ENCODE data around the gene MRPL20. TPM values are rescaled to one million over a fixed set of nuclear protein-coding genes. Genes with fewer than 3 reads are reported as not detected.
A peak's percentile ranks its signal among the peaks of the same experiment; 100 is the strongest.

MRPL20 gene
- total RNA-seq, 2 donors from 2014 or later, result 72.8 to 85.9 TPM

DNA sequence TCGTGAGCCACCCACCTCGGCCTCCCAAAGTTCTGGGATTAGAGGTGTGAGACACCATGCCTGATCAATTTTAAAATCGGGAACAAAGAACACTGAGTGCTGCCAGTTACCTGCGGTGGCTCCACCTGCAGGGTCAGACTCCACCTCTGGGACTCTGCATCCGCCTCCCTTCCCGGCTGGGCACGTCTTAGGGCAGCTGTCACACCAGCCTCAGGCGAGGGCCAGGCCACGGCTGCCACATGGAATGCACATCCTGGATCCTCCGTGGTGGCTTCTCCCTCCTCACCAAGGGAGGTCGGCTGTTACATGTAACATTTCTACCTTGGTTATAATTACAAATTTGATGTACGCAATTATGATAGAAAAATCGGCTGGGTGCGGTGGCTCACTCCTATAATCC lies 42.8 kb downstream of the MRPL20 start:
- Histone ChIP-seq H3K27ac (no peak overlapping the region), H3K4me3 (no peak overlapping the region), H3K4me1 (no peaks in the 10 kb centered on the region), H3K27me3 (no peaks in the 10 kb centered on the region), H3K9me3 (no peaks in the 10 kb centered on the region), H3K36me3 (replicated peaks in 1 of 2; ENCODE audit: insufficient read depth in 1 of 2, low read depth in 2 of 2) (no peaks in the 10 kb centered on the region)
- DNase-seq (no peak), ATAC-seq (no peak)
- WGBS, 2 donors, result 56 to 65% methylated on average over 10 to 14 of the region's 14 CpGs
- intact Hi-C loops (cut with DNase I), result no loop called here
- TF ChIP-seq, protein P1, sequence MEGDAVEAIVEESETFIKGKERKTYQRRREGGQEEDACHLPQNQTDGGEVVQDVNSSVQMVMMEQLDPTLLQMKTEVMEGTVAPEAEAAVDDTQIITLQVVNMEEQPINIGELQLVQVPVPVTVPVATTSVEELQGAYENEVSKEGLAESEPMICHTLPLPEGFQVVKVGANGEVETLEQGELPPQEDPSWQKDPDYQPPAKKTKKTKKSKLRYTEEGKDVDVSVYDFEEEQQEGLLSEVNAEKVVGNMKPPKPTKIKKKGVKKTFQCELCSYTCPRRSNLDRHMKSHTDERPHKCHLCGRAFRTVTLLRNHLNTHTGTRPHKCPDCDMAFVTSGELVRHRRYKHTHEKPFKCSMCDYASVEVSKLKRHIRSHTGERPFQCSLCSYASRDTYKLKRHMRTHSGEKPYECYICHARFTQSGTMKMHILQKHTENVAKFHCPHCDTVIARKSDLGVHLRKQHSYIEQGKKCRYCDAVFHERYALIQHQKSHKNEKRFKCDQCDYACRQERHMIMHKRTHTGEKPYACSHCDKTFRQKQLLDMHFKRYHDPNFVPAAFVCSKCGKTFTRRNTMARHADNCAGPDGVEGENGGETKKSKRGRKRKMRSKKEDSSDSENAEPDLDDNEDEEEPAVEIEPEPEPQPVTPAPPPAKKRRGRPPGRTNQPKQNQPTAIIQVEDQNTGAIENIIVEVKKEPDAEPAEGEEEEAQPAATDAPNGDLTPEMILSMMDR (IDR thresholded peaks at IDR 0.05), result no peak
- no peak for TF ChIP-seq POLR2A (IDR thresholded peaks at IDR 0.05)

DNA sequence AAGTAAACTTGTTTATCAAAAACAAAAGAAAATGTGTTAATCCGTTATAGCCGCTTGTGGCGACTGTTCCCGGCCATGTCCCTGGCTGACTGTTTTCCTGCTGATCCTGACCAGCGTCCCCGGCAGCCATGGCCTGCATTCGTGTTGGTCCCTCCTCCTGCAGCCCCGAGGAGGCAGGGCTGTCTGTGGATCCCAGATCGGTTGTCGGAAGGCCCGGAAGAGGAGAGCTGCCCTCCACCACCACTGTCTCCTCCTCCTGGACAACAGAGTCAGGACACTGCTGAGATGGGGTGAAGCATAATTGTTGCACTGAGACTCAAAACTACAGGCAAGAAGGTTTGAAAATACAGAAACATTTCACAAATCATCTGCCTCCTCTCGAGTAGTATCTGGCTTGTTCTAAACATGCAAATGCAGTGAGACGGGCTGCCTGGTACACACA lies 45.1 kb downstream of the MRPL20 start:
- no peaks in the 10 kb centered on the region for H3K4me1 ChIP-seq
- DNase-seq (no peak), ATAC-seq (peak; percentile 12)
- TF ChIP-seq POLR2A (IDR thresholded peaks at IDR 0.05), result no peak
- TF ChIP-seq, protein P1 (IDR thresholded peaks at IDR 0.05), result no peak
- WGBS, 2 donors, result 32 to 33% methylated on average over 13 of the region's 13 CpGs
- H3K9me3 ChIP-seq, result no peaks in the 10 kb centered on the region
- H3K36me3 ChIP-seq (replicated peaks in 1 of 2; ENCODE audit: insufficient read depth in 1 of 2, low read depth in 2 of 2), result no peaks in the 10 kb centered on the region
- intact Hi-C loops (cut with DNase I), result no loop called here
- H3K27me3 ChIP-seq, result peaks cover 0 to 5% of the 10 kb centered on the region in 2 donors
- peak overlapping the region in 2 of 4 donors; percentile 6 to 28 for H3K27ac ChIP-seq
- H3K4me3 ChIP-seq, result no peak overlapping the region

- no peak for ATAC-seq
- H3K4me1 ChIP-seq, result no peaks in the 10 kb centered on the region
- no peak for DNase-seq
- 63 to 64% methylated on average over 17 to 33 of the region's 35 CpGs for WGBS, 2 donors
- no peak for TF ChIP-seq POLR2A (IDR thresholded peaks at IDR 0.05)
- TF ChIP-seq, protein P1 (IDR thresholded peaks at IDR 0.05), result no peak
- intact Hi-C loops (cut with DNase I), result no loop called here
- no peaks in the 10 kb centered on the region for H3K9me3 ChIP-seq
- peak overlapping the region in 2 of 4 donors; percentile 6 to 28 for H3K27ac ChIP-seq
- no peak overlapping the region for H3K4me3 ChIP-seq
- H3K36me3 ChIP-seq (replicated peaks in 1 of 2; ENCODE audit: insufficient read depth in 1 of 2, low read depth in 2 of 2), result no peaks in the 10 kb centered on the region
- H3K27me3 ChIP-seq, result peaks cover 0 to 5% of the 10 kb centered on the region in 2 donors
These were observed 45.7 kb downstream of the MRPL20 start for GRCh38 chr1:1361233-1361981.

GRCh38 chr1:1360506-1361169 lies 46.5 kb downstream of the MRPL20 start:
- Histone ChIP-seq H3K9me3 (no peaks in the 10 kb centered on the region), H3K36me3 (replicated peaks in 1 of 2; ENCODE audit: insufficient read depth in 1 of 2, low read depth in 2 of 2) (no peaks in the 10 kb centered on the region), H3K27ac (peak overlapping the region in 1 of 4 donors; percentile 6), H3K4me1 (no peaks in the 10 kb centered on the region), H3K4me3 (no peak overlapping the region), H3K27me3 (peaks cover 0 to 5% of the 10 kb centered on the region in 2 donors)
- TF ChIP-seq, protein P1 (IDR thresholded peaks at IDR 0.05), result no peak
- TF ChIP-seq POLR2A (IDR thresholded peaks at IDR 0.05), result no peak
- intact Hi-C loops (cut with DNase I), result no loop called here
- DNase-seq, result peak in 2 of 4 donors; percentile 39 to 56
- ATAC-seq, result peak; percentile 34
- WGBS, 2 donors, result 70 to 77% methylated on average over 14 to 20 of the region's 20 CpGs

Measured in body of pancreas (tissue), 4 donors.